OCI-LY7 (cell line): Measurements from ENCODE around the gene ABCA2.

Experiments
- EZH2phosphoT487 ChIP-seq: fragments of 200-600 bp; sonication (generic); IDR thresholded peaks from 2 replicates; pipeline ENCODE4 v1.6.1; 2018; ENCODE audit warnings: low read depth, borderline replicate concordance, mild to moderate bottlenecking, mixed run types, antibody characterized with exemption, low read length, moderate library complexity, mixed read lengths
- TF ChIP-seq, protein P1 (sequence below): fragments of 200-600 bp; sonication (generic); conservative IDR thresholded peaks from 2 replicates; pipeline ENCODE4 v1.5.1; 2014; ENCODE audit warnings: mild to moderate bottlenecking, antibody characterized with exemption, low read length, moderate library complexity, mixed read lengths

DNA sequence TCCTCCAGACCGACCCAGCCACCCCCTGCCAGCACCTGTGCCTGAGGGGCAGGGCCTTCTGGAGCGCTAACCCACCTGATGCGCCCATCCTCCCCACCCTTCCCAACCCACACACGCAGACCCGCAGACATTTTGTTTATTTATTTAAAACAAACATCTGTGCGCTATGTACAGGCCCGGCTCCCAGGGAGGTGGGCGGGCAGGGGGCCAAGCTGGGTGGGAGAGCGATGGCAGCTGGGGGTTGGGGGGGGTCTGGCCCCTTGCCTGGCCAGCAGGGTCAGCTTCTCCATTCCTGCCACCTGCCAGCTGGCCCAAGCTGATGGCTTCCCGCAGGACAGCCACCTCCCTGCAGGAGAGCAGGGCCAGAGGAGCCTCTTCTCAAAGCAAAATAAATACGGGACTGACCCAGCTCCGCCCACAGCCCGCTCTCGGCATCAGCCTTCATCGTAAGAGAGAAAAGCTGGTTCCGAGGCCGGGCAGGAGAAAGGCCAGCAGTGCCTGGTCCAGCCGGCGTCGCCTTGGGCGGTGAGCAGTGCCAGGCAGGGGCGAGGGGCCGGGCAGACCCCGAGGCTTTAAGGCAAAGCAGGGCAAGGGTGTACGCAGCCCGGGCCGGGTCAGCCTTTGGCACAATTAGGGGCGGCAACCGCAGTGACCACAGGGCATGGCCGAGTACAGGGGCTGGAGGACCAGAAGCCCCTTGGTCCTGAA is 20.8 kb downstream of the ABCA2 start:
- TF ChIP-seq, protein P1, sequence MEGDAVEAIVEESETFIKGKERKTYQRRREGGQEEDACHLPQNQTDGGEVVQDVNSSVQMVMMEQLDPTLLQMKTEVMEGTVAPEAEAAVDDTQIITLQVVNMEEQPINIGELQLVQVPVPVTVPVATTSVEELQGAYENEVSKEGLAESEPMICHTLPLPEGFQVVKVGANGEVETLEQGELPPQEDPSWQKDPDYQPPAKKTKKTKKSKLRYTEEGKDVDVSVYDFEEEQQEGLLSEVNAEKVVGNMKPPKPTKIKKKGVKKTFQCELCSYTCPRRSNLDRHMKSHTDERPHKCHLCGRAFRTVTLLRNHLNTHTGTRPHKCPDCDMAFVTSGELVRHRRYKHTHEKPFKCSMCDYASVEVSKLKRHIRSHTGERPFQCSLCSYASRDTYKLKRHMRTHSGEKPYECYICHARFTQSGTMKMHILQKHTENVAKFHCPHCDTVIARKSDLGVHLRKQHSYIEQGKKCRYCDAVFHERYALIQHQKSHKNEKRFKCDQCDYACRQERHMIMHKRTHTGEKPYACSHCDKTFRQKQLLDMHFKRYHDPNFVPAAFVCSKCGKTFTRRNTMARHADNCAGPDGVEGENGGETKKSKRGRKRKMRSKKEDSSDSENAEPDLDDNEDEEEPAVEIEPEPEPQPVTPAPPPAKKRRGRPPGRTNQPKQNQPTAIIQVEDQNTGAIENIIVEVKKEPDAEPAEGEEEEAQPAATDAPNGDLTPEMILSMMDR: no peak
- no peak for TF ChIP-seq EZH2phosphoT487
